GM23338 (cell line): ENCODE measurements around the gene ADAP1. TPM values are rescaled to one million over a fixed set of nuclear protein-coding genes. Genes with fewer than 3 reads are reported as not detected.

ENCODE experiments used
- ATAC-seq: fragments of 200-7000 bp; cut with Tn5 transposase; 3 replicates; pipeline ENCODE4 v1.9.1; 2020
- DNase-seq: peaks from one replicate; pipeline ENCODE4 v3.0.0-alpha.2; 2015; ENCODE audit warnings: low spot score
- H2AFZ ChIP-seq: fragments of 200-600 bp; sonication (generic); 2 replicates; pipeline ENCODE4 v1.8.0; 2016; ENCODE audit warnings: antibody characterized with exemption, mild to moderate bottlenecking, moderate library complexity
- H3F3A ChIP-seq: fragments of 200-600 bp; sonication (generic); replicated peaks from 2 replicates; pipeline ENCODE4 v1.8.0; 2017; ENCODE audit warnings: antibody characterized with exemption, mixed run types, low read depth
- H3K27ac ChIP-seq: fragments of 200-600 bp; sonication (generic); 2 replicates; pipeline ENCODE4 v1.6.1; 2016; ENCODE audit warnings: low read depth
- H3K27me3 ChIP-seq: fragments of 200-600 bp; sonication (generic); 2 replicates; pipeline ENCODE4 v1.8.0; 2016; ENCODE audit warnings: mild to moderate bottlenecking, mixed run types, moderate library complexity; ENCODE audit not compliant: insufficient read depth
- H3K36me3 ChIP-seq: fragments of 200-600 bp; sonication (generic); 2 replicates; pipeline ENCODE4 v1.8.0; 2016; ENCODE audit warnings: mild to moderate bottlenecking; ENCODE audit not compliant: insufficient read depth
- H3K4me1 ChIP-seq: fragments of 200-600 bp; sonication (generic); 2 replicates; pipeline ENCODE4 v1.8.0; 2016; ENCODE audit warnings: mild to moderate bottlenecking, moderate library complexity; ENCODE audit not compliant: insufficient read depth
- H3K4me2 ChIP-seq: fragments of 200-600 bp; sonication (generic); 2 replicates; pipeline ENCODE4 v1.7.1; 2017; ENCODE audit warnings: mixed run types
- H3K4me3 ChIP-seq: fragments of 200-600 bp; sonication (generic); 2 replicates; pipeline ENCODE4 v1.6.1; 2016; ENCODE audit warnings: mixed run types
- H3K79me2 ChIP-seq: fragments of 200-600 bp; sonication (generic); replicated peaks from 2 replicates; pipeline ENCODE4 v1.8.0; 2017; ENCODE audit warnings: mild to moderate bottlenecking; ENCODE audit not compliant: insufficient read depth
- H3K9me2 ChIP-seq: fragments of 200-600 bp; sonication (generic); 2 replicates; pipeline ENCODE4 v1.8.0; 2017; ENCODE audit not compliant: insufficient read depth
- H4K20me1 ChIP-seq: fragments of 200-600 bp; sonication (generic); replicated peaks from 2 replicates; pipeline ENCODE4 v1.8.0; 2017; ENCODE audit warnings: mild to moderate bottlenecking; ENCODE audit not compliant: insufficient read depth
- H3K27ac Mint-ChIP-seq: 2 replicates; pipeline ENCODE4 v1.8.0; 2020; ENCODE audit warnings: inconsistent platforms, mild to moderate bottlenecking, moderate library complexity, mixed read lengths
- H3K27me3 Mint-ChIP-seq: 3 replicates; pipeline ENCODE4 v1.8.0; 2022; ENCODE audit warnings: low read depth, mild to moderate bottlenecking, moderate library complexity, mixed read lengths, inconsistent platforms; ENCODE audit not compliant: insufficient read depth, poor library complexity
- H3K36me3 Mint-ChIP-seq: 3 replicates; pipeline ENCODE4 v1.8.0; 2021; ENCODE audit warnings: low read depth, mild to moderate bottlenecking, inconsistent platforms, moderate library complexity, mixed read lengths
- H3K4me1 Mint-ChIP-seq: 3 replicates; pipeline ENCODE4 v1.8.0; 2020; ENCODE audit warnings: mild to moderate bottlenecking, inconsistent platforms, mixed read lengths
- H3K4me3 Mint-ChIP-seq: 3 replicates; pipeline ENCODE4 v1.8.0; 2021; ENCODE audit warnings: moderate library complexity, mild to moderate bottlenecking, inconsistent platforms, mixed read lengths
- H3K9me3 Mint-ChIP-seq: 3 replicates; pipeline ENCODE4 v1.8.0; 2020; ENCODE audit warnings: moderate library complexity, mild to moderate bottlenecking, inconsistent platforms, mixed read lengths
- CREB1 ChIP-seq: fragments of 250-450 bp; sonication (Bioruptor Pico); IDR thresholded peaks from 2 replicates; pipeline ENCODE4 v1.5.0; 2020; ENCODE audit warnings: low read depth, mild to moderate bottlenecking, moderate library complexity
- EZH2 ChIP-seq: fragments of 200-600 bp; sonication (generic); IDR thresholded peaks from one replicate; pipeline ENCODE4 v1.8.0; 2017; ENCODE audit warnings: antibody characterized with exemption, mild to moderate bottlenecking, low read depth; ENCODE audit not compliant: unreplicated experiment
- EZH2phosphoT487 ChIP-seq: fragments of 200-600 bp; sonication (generic); IDR thresholded peaks from one replicate; pipeline ENCODE4 v1.8.1; 2018; ENCODE audit warnings: antibody characterized with exemption; ENCODE audit not compliant: unreplicated experiment
- JUNB ChIP-seq: IDR thresholded peaks from one replicate; pipeline ENCODE4 v1.6.1; 2016; ENCODE audit warnings: antibody characterized with exemption; ENCODE audit not compliant: unreplicated experiment
- NANOG ChIP-seq: IDR thresholded peaks from 2 replicates; pipeline ENCODE4 v1.6.1; 2016; ENCODE audit warnings: antibody characterized with exemption, borderline replicate concordance
- POLR2AphosphoS5 ChIP-seq: IDR thresholded peaks from 2 replicates; pipeline ENCODE4 v1.6.1; 2016; ENCODE audit warnings: antibody characterized with exemption, low read depth
- STAT1 ChIP-seq: IDR thresholded peaks from one replicate; pipeline ENCODE4 v1.6.1; 2016; ENCODE audit warnings: antibody characterized with exemption; ENCODE audit not compliant: unreplicated experiment
- ZNF114 ChIP-seq: fragments of 250-450 bp; sonication (Bioruptor Pico); IDR thresholded peaks from 2 replicates; pipeline ENCODE4 v1.5.0; 2020; ENCODE audit warnings: mild to moderate bottlenecking, moderate library complexity
- ZNF331 ChIP-seq: fragments of 250-450 bp; sonication (Bioruptor Pico); IDR thresholded peaks from 2 replicates; pipeline ENCODE4 v1.5.0; 2020; ENCODE audit warnings: low read depth, mild to moderate bottlenecking, moderate library complexity
- polyA plus RNA-seq: library from polyadenylated mRNA; unstranded; fragments of >200 nt; fragmentation: Nextera tagmentation; extraction: Ambion mirVana; gene quantifications from 2 replicates; pipeline ENCODE4 v1.2.1, GENCODE V29; 2016
- total RNA-seq: library from RNA; depleted of rRNA; stranded (reverse); fragments of >200 nt; shearing (Covaris generic); gene quantifications from 2 replicates; pipeline ENCODE4 v1.2.3, GENCODE V29; 2014
- TF ChIP-seq, protein P1 (sequence below): IDR thresholded peaks from one replicate; pipeline ENCODE4 v1.6.1; 2018; ENCODE audit warnings: antibody characterized with exemption; ENCODE audit not compliant: unreplicated experiment
- TF ChIP-seq, protein P2 (sequence below): fragments of 250-450 bp; sonication (Bioruptor Pico); IDR thresholded peaks from 2 replicates; pipeline ENCODE4 v1.5.0; 2020; ENCODE audit warnings: mild to moderate bottlenecking, moderate library complexity
- TF ChIP-seq, protein P3 (sequence below): IDR thresholded peaks from 2 replicates; pipeline ENCODE4 v1.6.1; 2016; ENCODE audit warnings: antibody characterized with exemption
- TF ChIP-seq, protein P4 (sequence below), 2 experiments: fragments of 200-600 bp in 1 of 2; sonication (generic) in 1 of 2; conservative IDR thresholded peaks; 2 replicates each; pipeline versions ENCODE4 v1.5.1 to v1.6.1; 2016 to 2017; ENCODE audit warnings: antibody characterized with exemption in 2 of 2, low read depth in 2 of 2, mild to moderate bottlenecking in 2 of 2, moderate library complexity in 1 of 2

Gene ADAP1
- total and polyA plus RNA-seq, 2 experiments from 2014 or later: 2.2 to 9.6 TPM

DNA sequence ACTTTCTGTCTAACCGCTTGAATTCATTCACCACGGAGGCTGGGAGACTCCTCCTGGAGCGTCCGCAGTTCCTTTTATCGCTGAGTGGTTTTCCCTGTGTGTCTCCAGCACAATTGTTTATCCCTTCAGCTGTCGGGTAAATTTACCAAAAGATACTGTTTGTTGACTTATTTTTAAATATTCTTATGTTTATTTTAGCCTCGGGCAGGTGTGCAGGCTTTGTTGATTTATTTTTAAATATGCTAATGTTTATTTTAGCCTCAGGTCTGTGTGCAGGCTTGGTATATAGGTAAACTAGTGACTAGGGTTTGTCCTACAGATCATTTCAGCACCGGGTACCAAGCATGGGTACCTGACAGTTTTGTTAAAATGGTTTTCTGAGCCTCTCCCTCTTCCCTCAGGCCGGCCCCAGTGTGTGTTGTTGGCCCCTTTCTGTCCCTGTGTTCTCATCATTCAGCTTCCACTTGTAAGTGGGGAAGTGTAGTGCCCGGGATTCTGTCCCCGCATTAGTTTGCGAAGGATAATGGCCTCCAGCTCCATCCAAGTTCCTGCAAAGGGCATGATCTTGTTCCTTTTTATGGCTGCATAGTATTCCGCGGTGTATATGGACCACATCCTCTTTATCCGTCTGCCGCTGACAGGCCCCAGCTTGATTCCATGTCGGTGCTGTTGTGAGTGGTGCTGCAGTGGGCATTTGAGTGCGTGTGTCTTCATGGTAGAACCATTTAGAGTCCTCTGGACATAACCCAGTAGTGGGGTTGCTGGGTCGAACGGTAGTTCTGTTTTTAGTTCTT, 72.8 kb downstream of the ADAP1 start:
- H3F3A ChIP-seq: peaks cover 4% of the 10 kb centered on the region; the same call in 1 of the 2 replicates
- H2AFZ ChIP-seq: no peak overlapping the region
- DNase-seq (no peak), ATAC-seq (no peak)
- H3K4me1 ChIP-seq: peaks cover 5% of the 10 kb centered on the region; the same call in 1 of the 2 replicates
- H3K27me3 Mint-ChIP-seq: peaks cover 2% of the 10 kb centered on the region
- H3K9me2 ChIP-seq: no peaks in the 10 kb centered on the region
- peaks cover 97% of the 10 kb centered on the region for H3K79me2 ChIP-seq
- H3K4me3 Mint-ChIP-seq: no peak overlapping the region; the same call in 2 of the 3 replicates
- H3K27me3 ChIP-seq: no peaks in the 10 kb centered on the region
- H3K4me3 ChIP-seq: no peak overlapping the region
- H3K4me1 Mint-ChIP-seq: peaks cover 22% of the 10 kb centered on the region
- H3K27ac ChIP-seq: no peak overlapping the region; the same call in 1 of the 2 replicates
- no peaks in the 10 kb centered on the region; the same call in 2 of the 3 replicates for H3K9me3 Mint-ChIP-seq
- peaks cover 21% of the 10 kb centered on the region for H3K36me3 Mint-ChIP-seq
- H3K36me3 ChIP-seq: no peaks in the 10 kb centered on the region; the same call in 1 of the 2 replicates
- TF ChIP-seq STAT1: no peak
- no peak for TF ChIP-seq NANOG
- TF ChIP-seq EZH2: no peak
- no peak for TF ChIP-seq CREB1 (CRISPR knock-in tag)
- TF ChIP-seq, protein P1, sequence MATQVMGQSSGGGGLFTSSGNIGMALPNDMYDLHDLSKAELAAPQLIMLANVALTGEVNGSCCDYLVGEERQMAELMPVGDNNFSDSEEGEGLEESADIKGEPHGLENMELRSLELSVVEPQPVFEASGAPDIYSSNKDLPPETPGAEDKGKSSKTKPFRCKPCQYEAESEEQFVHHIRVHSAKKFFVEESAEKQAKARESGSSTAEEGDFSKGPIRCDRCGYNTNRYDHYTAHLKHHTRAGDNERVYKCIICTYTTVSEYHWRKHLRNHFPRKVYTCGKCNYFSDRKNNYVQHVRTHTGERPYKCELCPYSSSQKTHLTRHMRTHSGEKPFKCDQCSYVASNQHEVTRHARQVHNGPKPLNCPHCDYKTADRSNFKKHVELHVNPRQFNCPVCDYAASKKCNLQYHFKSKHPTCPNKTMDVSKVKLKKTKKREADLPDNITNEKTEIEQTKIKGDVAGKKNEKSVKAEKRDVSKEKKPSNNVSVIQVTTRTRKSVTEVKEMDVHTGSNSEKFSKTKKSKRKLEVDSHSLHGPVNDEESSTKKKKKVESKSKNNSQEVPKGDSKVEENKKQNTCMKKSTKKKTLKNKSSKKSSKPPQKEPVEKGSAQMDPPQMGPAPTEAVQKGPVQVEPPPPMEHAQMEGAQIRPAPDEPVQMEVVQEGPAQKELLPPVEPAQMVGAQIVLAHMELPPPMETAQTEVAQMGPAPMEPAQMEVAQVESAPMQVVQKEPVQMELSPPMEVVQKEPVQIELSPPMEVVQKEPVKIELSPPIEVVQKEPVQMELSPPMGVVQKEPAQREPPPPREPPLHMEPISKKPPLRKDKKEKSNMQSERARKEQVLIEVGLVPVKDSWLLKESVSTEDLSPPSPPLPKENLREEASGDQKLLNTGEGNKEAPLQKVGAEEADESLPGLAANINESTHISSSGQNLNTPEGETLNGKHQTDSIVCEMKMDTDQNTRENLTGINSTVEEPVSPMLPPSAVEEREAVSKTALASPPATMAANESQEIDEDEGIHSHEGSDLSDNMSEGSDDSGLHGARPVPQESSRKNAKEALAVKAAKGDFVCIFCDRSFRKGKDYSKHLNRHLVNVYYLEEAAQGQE: no peak
- TF ChIP-seq, protein P2, sequence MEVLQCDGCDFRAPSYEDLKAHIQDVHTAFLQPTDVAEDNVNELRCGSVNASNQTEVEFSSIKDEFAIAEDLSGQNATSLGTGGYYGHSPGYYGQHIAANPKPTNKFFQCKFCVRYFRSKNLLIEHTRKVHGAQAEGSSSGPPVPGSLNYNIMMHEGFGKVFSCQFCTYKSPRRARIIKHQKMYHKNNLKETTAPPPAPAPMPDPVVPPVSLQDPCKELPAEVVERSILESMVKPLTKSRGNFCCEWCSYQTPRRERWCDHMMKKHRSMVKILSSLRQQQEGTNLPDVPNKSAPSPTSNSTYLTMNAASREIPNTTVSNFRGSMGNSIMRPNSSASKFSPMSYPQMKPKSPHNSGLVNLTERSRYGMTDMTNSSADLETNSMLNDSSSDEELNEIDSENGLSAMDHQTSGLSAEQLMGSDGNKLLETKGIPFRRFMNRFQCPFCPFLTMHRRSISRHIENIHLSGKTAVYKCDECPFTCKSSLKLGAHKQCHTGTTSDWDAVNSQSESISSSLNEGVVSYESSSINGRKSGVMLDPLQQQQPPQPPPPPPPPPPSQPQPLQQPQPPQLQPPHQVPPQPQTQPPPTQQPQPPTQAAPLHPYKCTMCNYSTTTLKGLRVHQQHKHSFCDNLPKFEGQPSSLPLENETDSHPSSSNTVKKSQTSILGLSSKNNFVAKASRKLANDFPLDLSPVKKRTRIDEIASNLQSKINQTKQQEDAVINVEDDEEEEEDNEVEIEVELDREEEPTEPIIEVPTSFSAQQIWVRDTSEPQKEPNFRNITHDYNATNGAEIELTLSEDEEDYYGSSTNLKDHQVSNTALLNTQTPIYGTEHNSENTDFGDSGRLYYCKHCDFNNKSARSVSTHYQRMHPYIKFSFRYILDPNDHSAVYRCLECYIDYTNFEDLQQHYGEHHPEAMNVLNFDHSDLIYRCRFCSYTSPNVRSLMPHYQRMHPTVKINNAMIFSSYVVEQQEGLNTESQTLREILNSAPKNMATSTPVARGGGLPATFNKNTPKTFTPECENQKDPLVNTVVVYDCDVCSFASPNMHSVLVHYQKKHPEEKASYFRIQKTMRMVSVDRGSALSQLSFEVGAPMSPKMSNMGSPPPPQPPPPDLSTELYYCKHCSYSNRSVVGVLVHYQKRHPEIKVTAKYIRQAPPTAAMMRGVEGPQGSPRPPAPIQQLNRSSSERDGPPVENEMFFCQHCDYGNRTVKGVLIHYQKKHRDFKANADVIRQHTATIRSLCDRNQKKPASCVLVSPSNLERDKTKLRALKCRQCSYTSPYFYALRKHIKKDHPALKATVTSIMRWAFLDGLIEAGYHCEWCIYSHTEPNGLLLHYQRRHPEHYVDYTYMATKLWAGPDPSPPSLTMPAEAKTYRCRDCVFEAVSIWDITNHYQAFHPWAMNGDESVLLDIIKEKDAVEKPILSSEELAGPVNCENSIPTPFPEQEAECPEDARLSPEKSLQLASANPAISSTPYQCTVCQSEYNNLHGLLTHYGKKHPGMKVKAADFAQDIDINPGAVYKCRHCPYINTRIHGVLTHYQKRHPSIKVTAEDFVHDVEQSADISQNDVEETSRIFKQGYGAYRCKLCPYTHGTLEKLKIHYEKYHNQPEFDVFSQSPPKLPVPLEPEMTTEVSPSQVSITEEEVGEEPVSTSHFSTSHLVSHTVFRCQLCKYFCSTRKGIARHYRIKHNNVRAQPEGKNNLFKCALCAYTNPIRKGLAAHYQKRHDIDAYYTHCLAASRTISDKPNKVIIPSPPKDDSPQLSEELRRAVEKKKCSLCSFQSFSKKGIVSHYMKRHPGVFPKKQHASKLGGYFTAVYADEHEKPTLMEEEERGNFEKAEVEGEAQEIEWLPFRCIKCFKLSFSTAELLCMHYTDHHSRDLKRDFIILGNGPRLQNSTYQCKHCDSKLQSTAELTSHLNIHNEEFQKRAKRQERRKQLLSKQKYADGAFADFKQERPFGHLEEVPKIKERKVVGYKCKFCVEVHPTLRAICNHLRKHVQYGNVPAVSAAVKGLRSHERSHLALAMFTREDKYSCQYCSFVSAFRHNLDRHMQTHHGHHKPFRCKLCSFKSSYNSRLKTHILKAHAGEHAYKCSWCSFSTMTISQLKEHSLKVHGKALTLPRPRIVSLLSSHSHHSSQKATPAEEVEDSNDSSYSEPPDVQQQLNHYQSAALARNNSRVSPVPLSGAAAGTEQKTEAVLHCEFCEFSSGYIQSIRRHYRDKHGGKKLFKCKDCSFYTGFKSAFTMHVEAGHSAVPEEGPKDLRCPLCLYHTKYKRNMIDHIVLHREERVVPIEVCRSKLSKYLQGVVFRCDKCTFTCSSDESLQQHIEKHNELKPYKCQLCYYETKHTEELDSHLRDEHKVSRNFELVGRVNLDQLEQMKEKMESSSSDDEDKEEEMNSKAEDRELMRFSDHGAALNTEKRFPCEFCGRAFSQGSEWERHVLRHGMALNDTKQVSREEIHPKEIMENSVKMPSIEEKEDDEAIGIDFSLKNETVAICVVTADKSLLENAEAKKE: no peak
- TF ChIP-seq, protein P3, sequence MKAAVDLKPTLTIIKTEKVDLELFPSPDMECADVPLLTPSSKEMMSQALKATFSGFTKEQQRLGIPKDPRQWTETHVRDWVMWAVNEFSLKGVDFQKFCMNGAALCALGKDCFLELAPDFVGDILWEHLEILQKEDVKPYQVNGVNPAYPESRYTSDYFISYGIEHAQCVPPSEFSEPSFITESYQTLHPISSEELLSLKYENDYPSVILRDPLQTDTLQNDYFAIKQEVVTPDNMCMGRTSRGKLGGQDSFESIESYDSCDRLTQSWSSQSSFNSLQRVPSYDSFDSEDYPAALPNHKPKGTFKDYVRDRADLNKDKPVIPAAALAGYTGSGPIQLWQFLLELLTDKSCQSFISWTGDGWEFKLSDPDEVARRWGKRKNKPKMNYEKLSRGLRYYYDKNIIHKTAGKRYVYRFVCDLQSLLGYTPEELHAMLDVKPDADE: no peak
- no peak for TF ChIP-seq ZNF114 (CRISPR knock-in tag)
- no peak for TF ChIP-seq POLR2AphosphoS5
- no peak for TF ChIP-seq EZH2phosphoT487
- no peak for TF ChIP-seq JUNB
- TF ChIP-seq, protein P4, sequence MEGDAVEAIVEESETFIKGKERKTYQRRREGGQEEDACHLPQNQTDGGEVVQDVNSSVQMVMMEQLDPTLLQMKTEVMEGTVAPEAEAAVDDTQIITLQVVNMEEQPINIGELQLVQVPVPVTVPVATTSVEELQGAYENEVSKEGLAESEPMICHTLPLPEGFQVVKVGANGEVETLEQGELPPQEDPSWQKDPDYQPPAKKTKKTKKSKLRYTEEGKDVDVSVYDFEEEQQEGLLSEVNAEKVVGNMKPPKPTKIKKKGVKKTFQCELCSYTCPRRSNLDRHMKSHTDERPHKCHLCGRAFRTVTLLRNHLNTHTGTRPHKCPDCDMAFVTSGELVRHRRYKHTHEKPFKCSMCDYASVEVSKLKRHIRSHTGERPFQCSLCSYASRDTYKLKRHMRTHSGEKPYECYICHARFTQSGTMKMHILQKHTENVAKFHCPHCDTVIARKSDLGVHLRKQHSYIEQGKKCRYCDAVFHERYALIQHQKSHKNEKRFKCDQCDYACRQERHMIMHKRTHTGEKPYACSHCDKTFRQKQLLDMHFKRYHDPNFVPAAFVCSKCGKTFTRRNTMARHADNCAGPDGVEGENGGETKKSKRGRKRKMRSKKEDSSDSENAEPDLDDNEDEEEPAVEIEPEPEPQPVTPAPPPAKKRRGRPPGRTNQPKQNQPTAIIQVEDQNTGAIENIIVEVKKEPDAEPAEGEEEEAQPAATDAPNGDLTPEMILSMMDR (conservative IDR thresholded peaks at IDR 0.05; ENCODE audit: low read depth in 2 of 2): no peak
- no peak for TF ChIP-seq ZNF331 (CRISPR knock-in tag)
- no peak overlapping the region for H3K27ac Mint-ChIP-seq
- H4K20me1 ChIP-seq: peaks cover 52% of the 10 kb centered on the region
- no peak overlapping the region for H3K4me2 ChIP-seq
